GM23338 (cell line): ENCODE results near the gene HMCN2. TPM values are rescaled to one million over a fixed set of nuclear protein-coding genes. Genes with fewer than 3 reads are reported as not detected.

Experiments
- ATAC-seq: fragments of 200-7000 bp; cut with Tn5 transposase; 3 replicates; pipeline ENCODE4 v1.9.1; 2020
- DNase-seq: peaks from one replicate; pipeline ENCODE4 v3.0.0-alpha.2; 2015; ENCODE audit warnings: low spot score
- H2AFZ ChIP-seq: fragments of 200-600 bp; sonication (generic); 2 replicates; pipeline ENCODE4 v1.8.0; 2016; ENCODE audit warnings: antibody characterized with exemption, mild to moderate bottlenecking, moderate library complexity
- H3F3A ChIP-seq: fragments of 200-600 bp; sonication (generic); replicated peaks from 2 replicates; pipeline ENCODE4 v1.8.0; 2017; ENCODE audit warnings: antibody characterized with exemption, mixed run types, low read depth
- H3K27ac ChIP-seq: fragments of 200-600 bp; sonication (generic); 2 replicates; pipeline ENCODE4 v1.6.1; 2016; ENCODE audit warnings: low read depth
- H3K27me3 ChIP-seq: fragments of 200-600 bp; sonication (generic); 2 replicates; pipeline ENCODE4 v1.8.0; 2016; ENCODE audit warnings: mild to moderate bottlenecking, mixed run types, moderate library complexity; ENCODE audit not compliant: insufficient read depth
- H3K36me3 ChIP-seq: fragments of 200-600 bp; sonication (generic); 2 replicates; pipeline ENCODE4 v1.8.0; 2016; ENCODE audit warnings: mild to moderate bottlenecking; ENCODE audit not compliant: insufficient read depth
- H3K4me1 ChIP-seq: fragments of 200-600 bp; sonication (generic); 2 replicates; pipeline ENCODE4 v1.8.0; 2016; ENCODE audit warnings: mild to moderate bottlenecking, moderate library complexity; ENCODE audit not compliant: insufficient read depth
- H3K4me2 ChIP-seq: fragments of 200-600 bp; sonication (generic); 2 replicates; pipeline ENCODE4 v1.7.1; 2017; ENCODE audit warnings: mixed run types
- H3K4me3 ChIP-seq: fragments of 200-600 bp; sonication (generic); 2 replicates; pipeline ENCODE4 v1.6.1; 2016; ENCODE audit warnings: mixed run types
- H3K79me2 ChIP-seq: fragments of 200-600 bp; sonication (generic); replicated peaks from 2 replicates; pipeline ENCODE4 v1.8.0; 2017; ENCODE audit warnings: mild to moderate bottlenecking; ENCODE audit not compliant: insufficient read depth
- H3K9me2 ChIP-seq: fragments of 200-600 bp; sonication (generic); 2 replicates; pipeline ENCODE4 v1.8.0; 2017; ENCODE audit not compliant: insufficient read depth
- H4K20me1 ChIP-seq: fragments of 200-600 bp; sonication (generic); replicated peaks from 2 replicates; pipeline ENCODE4 v1.8.0; 2017; ENCODE audit warnings: mild to moderate bottlenecking; ENCODE audit not compliant: insufficient read depth
- H3K27ac Mint-ChIP-seq: 2 replicates; pipeline ENCODE4 v1.8.0; 2020; ENCODE audit warnings: inconsistent platforms, mild to moderate bottlenecking, moderate library complexity, mixed read lengths
- H3K27me3 Mint-ChIP-seq: 3 replicates; pipeline ENCODE4 v1.8.0; 2022; ENCODE audit warnings: low read depth, mild to moderate bottlenecking, moderate library complexity, mixed read lengths, inconsistent platforms; ENCODE audit not compliant: insufficient read depth, poor library complexity
- H3K36me3 Mint-ChIP-seq: 3 replicates; pipeline ENCODE4 v1.8.0; 2021; ENCODE audit warnings: low read depth, mild to moderate bottlenecking, inconsistent platforms, moderate library complexity, mixed read lengths
- H3K4me1 Mint-ChIP-seq: 3 replicates; pipeline ENCODE4 v1.8.0; 2020; ENCODE audit warnings: mild to moderate bottlenecking, inconsistent platforms, mixed read lengths
- H3K4me3 Mint-ChIP-seq: 3 replicates; pipeline ENCODE4 v1.8.0; 2021; ENCODE audit warnings: moderate library complexity, mild to moderate bottlenecking, inconsistent platforms, mixed read lengths
- H3K9me3 Mint-ChIP-seq: 3 replicates; pipeline ENCODE4 v1.8.0; 2020; ENCODE audit warnings: moderate library complexity, mild to moderate bottlenecking, inconsistent platforms, mixed read lengths
- CTCF ChIP-seq, 2 experiments: fragments of 200-600 bp in 1 of 2; sonication (generic) in 1 of 2; conservative IDR thresholded peaks; 2 replicates each; pipeline versions ENCODE4 v1.5.1 to v1.6.1; 2016 to 2017; ENCODE audit warnings: antibody characterized with exemption in 2 of 2, low read depth in 2 of 2, mild to moderate bottlenecking in 2 of 2, moderate library complexity in 1 of 2
- EZH2phosphoT487 ChIP-seq: fragments of 200-600 bp; sonication (generic); IDR thresholded peaks from one replicate; pipeline ENCODE4 v1.8.1; 2018; ENCODE audit warnings: antibody characterized with exemption; ENCODE audit not compliant: unreplicated experiment
- NANOG ChIP-seq: IDR thresholded peaks from 2 replicates; pipeline ENCODE4 v1.6.1; 2016; ENCODE audit warnings: antibody characterized with exemption, borderline replicate concordance
- REST ChIP-seq: IDR thresholded peaks from one replicate; pipeline ENCODE4 v1.6.1; 2018; ENCODE audit warnings: antibody characterized with exemption; ENCODE audit not compliant: unreplicated experiment
- STAT1 ChIP-seq: IDR thresholded peaks from one replicate; pipeline ENCODE4 v1.6.1; 2016; ENCODE audit warnings: antibody characterized with exemption; ENCODE audit not compliant: unreplicated experiment
- ZNF114 ChIP-seq: fragments of 250-450 bp; sonication (Bioruptor Pico); IDR thresholded peaks from 2 replicates; pipeline ENCODE4 v1.5.0; 2020; ENCODE audit warnings: mild to moderate bottlenecking, moderate library complexity
- ZNF331 ChIP-seq: fragments of 250-450 bp; sonication (Bioruptor Pico); IDR thresholded peaks from 2 replicates; pipeline ENCODE4 v1.5.0; 2020; ENCODE audit warnings: low read depth, mild to moderate bottlenecking, moderate library complexity
- polyA plus RNA-seq: library from polyadenylated mRNA; unstranded; fragments of >200 nt; fragmentation: Nextera tagmentation; extraction: Ambion mirVana; gene quantifications from 2 replicates; pipeline ENCODE4 v1.2.1, GENCODE V29; 2016
- total RNA-seq: library from RNA; depleted of rRNA; stranded (reverse); fragments of >200 nt; shearing (Covaris generic); gene quantifications from 2 replicates; pipeline ENCODE4 v1.2.3, GENCODE V29; 2014
- TF ChIP-seq, protein P1 (sequence below): IDR thresholded peaks from 2 replicates; pipeline ENCODE4 v1.6.1; 2016; ENCODE audit warnings: antibody characterized with exemption

The HMCN2 gene
- total and polyA plus RNA-seq, 2 experiments from 2014 or later: 1.3 to 4.7 TPM

- no peak overlapping the region for H3K27ac ChIP-seq
- Mint-ChIP-seq H3K9me3 (peaks cover 22% of the 10 kb centered on the region), H3K4me3 (no peak overlapping the region), H3K36me3 (peaks cover 5% of the 10 kb centered on the region), H3K27me3 (peaks cover 26% of the 10 kb centered on the region), H3K27ac (no peak overlapping the region), H3K4me1 (peaks cover 23% of the 10 kb centered on the region)
- no peaks in the 10 kb centered on the region for H3K79me2 ChIP-seq
- peaks cover 28% of the 10 kb centered on the region for H3K27me3 ChIP-seq
- peaks cover 7% of the 10 kb centered on the region; the same call in 1 of the 2 replicates for H3F3A ChIP-seq
- DNase-seq (no peak), ATAC-seq (no peak)
- no peak overlapping the region for H2AFZ ChIP-seq
- no peak overlapping the region for H3K4me2 ChIP-seq
- no peaks in the 10 kb centered on the region for H3K36me3 ChIP-seq
- peaks cover 4% of the 10 kb centered on the region; the same call in 1 of the 2 replicates for H3K4me1 ChIP-seq
- H3K9me2 ChIP-seq: no peaks in the 10 kb centered on the region
- TF ChIP-seq ZNF331 (no peak), EZH2phosphoT487 (no peak)
- no peaks in the 10 kb centered on the region for H4K20me1 ChIP-seq
- no peak overlapping the region for H3K4me3 ChIP-seq
Measured at GRCh38 chr9:130262061-130262745, 3.4 kb upstream of the HMCN2 start.

DNA sequence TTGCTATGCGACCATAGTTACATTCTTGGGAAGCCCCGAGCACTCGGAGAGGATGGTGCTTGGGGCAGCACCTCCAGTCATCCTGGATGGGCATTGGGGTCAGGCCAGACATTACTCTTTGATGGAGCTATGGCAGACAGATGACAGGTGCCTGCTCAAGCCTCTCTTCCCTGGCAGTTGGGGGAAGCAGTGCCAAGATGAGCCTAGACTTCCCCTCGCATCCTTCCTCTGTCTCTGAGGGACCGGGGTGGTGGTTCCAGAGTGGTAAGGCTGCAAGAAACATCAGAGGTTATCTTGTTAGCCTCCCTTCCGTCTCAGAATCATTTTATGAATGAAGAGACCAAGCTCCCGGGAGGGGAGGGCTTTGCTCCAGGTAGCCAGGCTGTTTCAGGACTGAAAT is 2.8 kb upstream of the HMCN2 start:
- Histone ChIP-seq H3K4me3 (no peak overlapping the region), H3K4me1 (peaks cover 10% of the 10 kb centered on the region; the same call in 1 of the 2 replicates), H3K27ac (no peak overlapping the region), H2AFZ (no peak overlapping the region), H3F3A (peaks cover 7% of the 10 kb centered on the region; the same call in 1 of the 2 replicates), H3K9me2 (no peaks in the 10 kb centered on the region), H3K4me2 (no peak overlapping the region), H3K36me3 (no peaks in the 10 kb centered on the region), H3K27me3 (peaks cover 34% of the 10 kb centered on the region), H3K79me2 (no peaks in the 10 kb centered on the region), H4K20me1 (no peaks in the 10 kb centered on the region)
- Mint-ChIP-seq H3K27ac (no peak overlapping the region), H3K4me1 (peaks cover 28% of the 10 kb centered on the region), H3K9me3 (peaks cover 22% of the 10 kb centered on the region), H3K27me3 (peaks cover 30% of the 10 kb centered on the region), H3K36me3 (peaks cover 5% of the 10 kb centered on the region), H3K4me3 (no peak overlapping the region)
- no peak for DNase-seq
- ATAC-seq: no peak
- no peak for TF ChIP-seq REST
- no peak for TF ChIP-seq ZNF114 (CRISPR knock-in tag)
- TF ChIP-seq CTCF (conservative IDR thresholded peaks at IDR 0.05; ENCODE audit: low read depth in 2 of 2): no peak
- TF ChIP-seq STAT1: no peak
- no peak for TF ChIP-seq NANOG
- TF ChIP-seq, protein P1, sequence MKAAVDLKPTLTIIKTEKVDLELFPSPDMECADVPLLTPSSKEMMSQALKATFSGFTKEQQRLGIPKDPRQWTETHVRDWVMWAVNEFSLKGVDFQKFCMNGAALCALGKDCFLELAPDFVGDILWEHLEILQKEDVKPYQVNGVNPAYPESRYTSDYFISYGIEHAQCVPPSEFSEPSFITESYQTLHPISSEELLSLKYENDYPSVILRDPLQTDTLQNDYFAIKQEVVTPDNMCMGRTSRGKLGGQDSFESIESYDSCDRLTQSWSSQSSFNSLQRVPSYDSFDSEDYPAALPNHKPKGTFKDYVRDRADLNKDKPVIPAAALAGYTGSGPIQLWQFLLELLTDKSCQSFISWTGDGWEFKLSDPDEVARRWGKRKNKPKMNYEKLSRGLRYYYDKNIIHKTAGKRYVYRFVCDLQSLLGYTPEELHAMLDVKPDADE: no peak
